ENCODE data around the gene BMPER.

The BMPER gene

GRCh38 chr7:34048445-34048844 lies 143.1 kb downstream of the BMPER start:
- no peaks in the 10 kb centered on the region for H3K27me3 ChIP-seq (ENCODE audit: control insufficient read depth, insufficient read depth, low read length)
- no peak overlapping the region for H3K9ac ChIP-seq (ENCODE audit: low read length)
- peaks cover 11% of the 10 kb centered on the region for H3K4me1 ChIP-seq (ENCODE audit: control insufficient read depth, insufficient read depth, low read length)
- no peak overlapping the region for H3K4me3 ChIP-seq (ENCODE audit: low read depth, low read length)
- H3K9me3 ChIP-seq (ENCODE audit: control insufficient read depth, insufficient read depth, low read depth, low read length) = no peaks in the 10 kb centered on the region
- H3K27ac ChIP-seq (ENCODE audit: low read depth, low read length) = no peak overlapping the region
- H3K36me3 ChIP-seq (ENCODE audit: control insufficient read depth, insufficient read depth, low read length) = peaks cover 9% of the 10 kb centered on the region; the same call in 1 of the 2 replicates

- Histone ChIP-seq H3K27me3 (ENCODE audit: control insufficient read depth, insufficient read depth, low read length) (no peaks in the 10 kb centered on the region), H3K9ac (ENCODE audit: low read length) (no peak overlapping the region), H3K4me3 (ENCODE audit: low read depth, low read length) (no peak overlapping the region), H3K4me1 (ENCODE audit: control insufficient read depth, insufficient read depth, low read length) (peaks cover 18% of the 10 kb centered on the region), H3K36me3 (ENCODE audit: control insufficient read depth, insufficient read depth, low read length) (peaks cover 15% of the 10 kb centered on the region; the same call in 1 of the 2 replicates), H3K27ac (ENCODE audit: low read depth, low read length) (no peak overlapping the region), H3K9me3 (ENCODE audit: control insufficient read depth, insufficient read depth, low read depth, low read length) (no peaks in the 10 kb centered on the region)
Measured at GRCh38 chr7:34054075-34054474, 148.7 kb downstream of the BMPER start.

GRCh38 chr7:34057136-34057535 lies 151.8 kb downstream of the BMPER start:
- Histone ChIP-seq H3K9me3 (ENCODE audit: control insufficient read depth, insufficient read depth, low read depth, low read length) (no peaks in the 10 kb centered on the region), H3K27ac (ENCODE audit: low read depth, low read length) (no peak overlapping the region), H3K4me1 (ENCODE audit: control insufficient read depth, insufficient read depth, low read length) (peaks cover 35% of the 10 kb centered on the region), H3K27me3 (ENCODE audit: control insufficient read depth, insufficient read depth, low read length) (no peaks in the 10 kb centered on the region), H3K9ac (ENCODE audit: low read length) (no peak overlapping the region), H3K4me3 (ENCODE audit: low read depth, low read length) (no peak overlapping the region), H3K36me3 (ENCODE audit: control insufficient read depth, insufficient read depth, low read length) (peaks cover 6% of the 10 kb centered on the region; the same call in 1 of the 2 replicates)

- Histone ChIP-seq H3K4me3 (ENCODE audit: low read depth, low read length) (no peak overlapping the region), H3K27me3 (ENCODE audit: control insufficient read depth, insufficient read depth, low read length) (no peaks in the 10 kb centered on the region), H3K4me1 (ENCODE audit: control insufficient read depth, insufficient read depth, low read length) (peaks cover 39% of the 10 kb centered on the region), H3K27ac (ENCODE audit: low read depth, low read length) (no peak overlapping the region), H3K9ac (ENCODE audit: low read length) (no peak overlapping the region), H3K9me3 (ENCODE audit: control insufficient read depth, insufficient read depth, low read depth, low read length) (no peaks in the 10 kb centered on the region), H3K36me3 (ENCODE audit: control insufficient read depth, insufficient read depth, low read length) (peaks cover 6% of the 10 kb centered on the region; the same call in 1 of the 2 replicates)
Measured at GRCh38 chr7:34057956-34058355, 152.6 kb downstream of the BMPER start.

GRCh38 chr7:34058801-34059135 lies 153.4 kb downstream of the BMPER start:
- H3K4me3 ChIP-seq (ENCODE audit: low read depth, low read length) = no peak overlapping the region
- H3K27ac ChIP-seq (ENCODE audit: low read depth, low read length) = no peak overlapping the region
- peaks cover 41% of the 10 kb centered on the region for H3K4me1 ChIP-seq (ENCODE audit: control insufficient read depth, insufficient read depth, low read length)
- H3K36me3 ChIP-seq (ENCODE audit: control insufficient read depth, insufficient read depth, low read length) = peaks cover 6% of the 10 kb centered on the region; the same call in 1 of the 2 replicates
- H3K27me3 ChIP-seq (ENCODE audit: control insufficient read depth, insufficient read depth, low read length) = no peaks in the 10 kb centered on the region
- H3K9me3 ChIP-seq (ENCODE audit: control insufficient read depth, insufficient read depth, low read depth, low read length) = no peaks in the 10 kb centered on the region
- H3K9ac ChIP-seq (ENCODE audit: low read length) = no peak overlapping the region

GRCh38 chr7:34059136-34059828 lies 153.9 kb downstream of the BMPER start:
- H3K27me3 ChIP-seq (ENCODE audit: control insufficient read depth, insufficient read depth, low read length) = no peaks in the 10 kb centered on the region
- peaks cover 41% of the 10 kb centered on the region for H3K4me1 ChIP-seq (ENCODE audit: control insufficient read depth, insufficient read depth, low read length)

GRCh38 chr7:34060196-34060947 lies 155.0 kb downstream of the BMPER start:
- H3K27me3 ChIP-seq (ENCODE audit: control insufficient read depth, insufficient read depth, low read length) = no peaks in the 10 kb centered on the region
- H3K36me3 ChIP-seq (ENCODE audit: control insufficient read depth, insufficient read depth, low read length) = peaks cover 6% of the 10 kb centered on the region; the same call in 1 of the 2 replicates
- peaks cover 41% of the 10 kb centered on the region for H3K4me1 ChIP-seq (ENCODE audit: control insufficient read depth, insufficient read depth, low read length)
- H3K27ac ChIP-seq (ENCODE audit: low read depth, low read length) = no peak overlapping the region
- no peak overlapping the region for H3K4me3 ChIP-seq (ENCODE audit: low read depth, low read length)
- H3K9me3 ChIP-seq (ENCODE audit: control insufficient read depth, insufficient read depth, low read depth, low read length) = no peaks in the 10 kb centered on the region
- H3K9ac ChIP-seq (ENCODE audit: low read length) = no peak overlapping the region

More at GRCh38 chr7:34059136-34059828, 153.9 kb downstream of the BMPER start:
- Histone ChIP-seq H3K9ac (ENCODE audit: low read length) (no peak overlapping the region), H3K36me3 (ENCODE audit: control insufficient read depth, insufficient read depth, low read length) (peaks cover 6% of the 10 kb centered on the region; the same call in 1 of the 2 replicates), H3K4me3 (ENCODE audit: low read depth, low read length) (no peak overlapping the region), H3K27ac (ENCODE audit: low read depth, low read length) (no peak overlapping the region), H3K9me3 (ENCODE audit: control insufficient read depth, insufficient read depth, low read depth, low read length) (no peaks in the 10 kb centered on the region)

GRCh38 chr7:34061149-34061548 lies 155.8 kb downstream of the BMPER start:
- no peak overlapping the region for H3K9ac ChIP-seq (ENCODE audit: low read length)
- no peaks in the 10 kb centered on the region for H3K9me3 ChIP-seq (ENCODE audit: control insufficient read depth, insufficient read depth, low read depth, low read length)
- H3K36me3 ChIP-seq (ENCODE audit: control insufficient read depth, insufficient read depth, low read length) = peaks cover 6% of the 10 kb centered on the region; the same call in 1 of the 2 replicates
- H3K27ac ChIP-seq (ENCODE audit: low read depth, low read length) = no peak overlapping the region
- no peaks in the 10 kb centered on the region for H3K27me3 ChIP-seq (ENCODE audit: control insufficient read depth, insufficient read depth, low read length)
- H3K4me1 ChIP-seq (ENCODE audit: control insufficient read depth, insufficient read depth, low read length) = peaks cover 41% of the 10 kb centered on the region
- H3K4me3 ChIP-seq (ENCODE audit: low read depth, low read length) = no peak overlapping the region

GRCh38 chr7:34062341-34062740 lies 157.0 kb downstream of the BMPER start:
- Histone ChIP-seq H3K27ac (ENCODE audit: low read depth, low read length) (no peak overlapping the region), H3K4me3 (ENCODE audit: low read depth, low read length) (no peak overlapping the region), H3K9me3 (ENCODE audit: control insufficient read depth, insufficient read depth, low read depth, low read length) (no peaks in the 10 kb centered on the region), H3K9ac (ENCODE audit: low read length) (no peak overlapping the region), H3K27me3 (ENCODE audit: control insufficient read depth, insufficient read depth, low read length) (no peaks in the 10 kb centered on the region), H3K4me1 (ENCODE audit: control insufficient read depth, insufficient read depth, low read length) (peaks cover 50% of the 10 kb centered on the region), H3K36me3 (ENCODE audit: control insufficient read depth, insufficient read depth, low read length) (peaks cover 4% of the 10 kb centered on the region; the same call in 1 of the 2 replicates)

GRCh38 chr7:34062826-34063225 lies 157.5 kb downstream of the BMPER start:
- no peak overlapping the region for H3K27ac ChIP-seq (ENCODE audit: low read depth, low read length)
- H3K36me3 ChIP-seq (ENCODE audit: control insufficient read depth, insufficient read depth, low read length) = peaks cover 4% of the 10 kb centered on the region; the same call in 1 of the 2 replicates
- H3K9me3 ChIP-seq (ENCODE audit: control insufficient read depth, insufficient read depth, low read depth, low read length) = no peaks in the 10 kb centered on the region
- H3K9ac ChIP-seq (ENCODE audit: low read length) = no peak overlapping the region
- H3K4me1 ChIP-seq (ENCODE audit: control insufficient read depth, insufficient read depth, low read length) = peaks cover 52% of the 10 kb centered on the region
- H3K27me3 ChIP-seq (ENCODE audit: control insufficient read depth, insufficient read depth, low read length) = no peaks in the 10 kb centered on the region
- no peak overlapping the region for H3K4me3 ChIP-seq (ENCODE audit: low read depth, low read length)

- Histone ChIP-seq H3K9ac (ENCODE audit: low read length) (no peak overlapping the region), H3K9me3 (ENCODE audit: control insufficient read depth, insufficient read depth, low read depth, low read length) (no peaks in the 10 kb centered on the region), H3K4me3 (ENCODE audit: low read depth, low read length) (no peak overlapping the region), H3K36me3 (ENCODE audit: control insufficient read depth, insufficient read depth, low read length) (no peaks in the 10 kb centered on the region; the same call in 1 of the 2 replicates), H3K27ac (ENCODE audit: low read depth, low read length) (no peak overlapping the region), H3K27me3 (ENCODE audit: control insufficient read depth, insufficient read depth, low read length) (no peaks in the 10 kb centered on the region), H3K4me1 (ENCODE audit: control insufficient read depth, insufficient read depth, low read length) (peaks cover 37% of the 10 kb centered on the region)
Measured at GRCh38 chr7:34064519-34065158, 159.3 kb downstream of the BMPER start.

Data from HUES6 (cell line).